HG02642 (cell line): ENCODE measurements around the gene CDK5R1.
A peak's percentile ranks its signal among the peaks of the same experiment; 100 is the strongest.
"Not testable (repeated sequence)": the region's sequence is repeated elsewhere in the genome, so short reads cannot be mapped to it uniquely, and the experiment has no call there.

Source experiments
- ATAC-seq: cut with Tn5 transposase; IDR thresholded peaks from one replicate; pipeline ENCODE4 v1.9.1; 2021; ENCODE audit warnings: mild to moderate bottlenecking; ENCODE audit not compliant: unreplicated experiment, poor library complexity

CDK5R1 gene

GRCh38 chr17:32513579-32513978 lies 26.8 kb downstream of the CDK5R1 start:
- no peak for ATAC-seq

GRCh38 chr17:32514606-32515005 lies 27.8 kb downstream of the CDK5R1 start:
- no peak for ATAC-seq

GRCh38 chr17:32515677-32516383 lies 29.0 kb downstream of the CDK5R1 start:
- peak; percentile 49 for ATAC-seq

- ATAC-seq, result no peak
Observed at GRCh38 chr17:32516450-32516849, 29.7 kb downstream of the CDK5R1 start.

- no peak for ATAC-seq
Observed at GRCh38 chr17:32516940-32517701, 30.3 kb downstream of the CDK5R1 start.

- no peak for ATAC-seq
Observed at GRCh38 chr17:32517982-32518381, 31.2 kb downstream of the CDK5R1 start.

- ATAC-seq, result no peak
Observed at GRCh38 chr17:32518646-32519227, 31.9 kb downstream of the CDK5R1 start.

- no peak for ATAC-seq
Observed at GRCh38 chr17:32519228-32520103, 32.7 kb downstream of the CDK5R1 start.

- ATAC-seq, result no peak
Observed at GRCh38 chr17:32520104-32520701, 33.4 kb downstream of the CDK5R1 start.

GRCh38 chr17:32520737-32521404 lies 34.1 kb downstream of the CDK5R1 start:
- ATAC-seq, result no peak

GRCh38 chr17:32523017-32523680 lies 36.4 kb downstream of the CDK5R1 start:
- ATAC-seq, result peak; percentile 66

- peak; percentile 42 for ATAC-seq
Observed at GRCh38 chr17:32523827-32524552, 37.2 kb downstream of the CDK5R1 start.

- ATAC-seq, result not testable (repeated sequence)
Observed at GRCh38 chr17:32524553-32524880, 37.7 kb downstream of the CDK5R1 start.

GRCh38 chr17:32525122-32525521 lies 38.3 kb downstream of the CDK5R1 start:
- no peak for ATAC-seq

- no peak for ATAC-seq
Observed at GRCh38 chr17:32527146-32527545, 40.4 kb downstream of the CDK5R1 start.

- no peak for ATAC-seq
Observed at GRCh38 chr17:32528825-32529224, 42.0 kb downstream of the CDK5R1 start.

- ATAC-seq, result no peak
Observed at GRCh38 chr17:32529604-32530003, 42.8 kb downstream of the CDK5R1 start.

GRCh38 chr17:32533296-32533695 lies 46.5 kb downstream of the CDK5R1 start:
- ATAC-seq, result no peak
